Mucosa of stomach (tissue), 1 donor: ENCODE data around the gene FRRS1L.

Source experiments
- H3K27me3 ChIP-seq: one replicate; pipeline ENCODE4 v1.7.0; 2013; ENCODE audit warnings: mild to moderate bottlenecking, low read length; ENCODE audit not compliant: control insufficient read depth, insufficient read depth
- H3K36me3 ChIP-seq: one replicate; pipeline ENCODE4 v1.7.0; 2013; ENCODE audit warnings: low read length; ENCODE audit not compliant: control insufficient read depth, insufficient read depth
- H3K4me1 ChIP-seq: one replicate; pipeline ENCODE4 v1.7.0; 2013; ENCODE audit warnings: mild to moderate bottlenecking, low read length; ENCODE audit not compliant: control insufficient read depth, insufficient read depth
- H3K4me3 ChIP-seq: one replicate; pipeline ENCODE4 v1.7.0; 2013; ENCODE audit warnings: low read length
- H3K9ac ChIP-seq: one replicate; pipeline ENCODE4 v1.7.0; 2013; ENCODE audit warnings: mild to moderate bottlenecking, low read length, moderate library complexity
- H3K9me3 ChIP-seq: one replicate; pipeline ENCODE4 v1.7.0; 2013; ENCODE audit warnings: mild to moderate bottlenecking, low read length, moderate library complexity; ENCODE audit not compliant: control insufficient read depth
- donor health status: Pancreatic carcinoma.

Gene FRRS1L

DNA sequence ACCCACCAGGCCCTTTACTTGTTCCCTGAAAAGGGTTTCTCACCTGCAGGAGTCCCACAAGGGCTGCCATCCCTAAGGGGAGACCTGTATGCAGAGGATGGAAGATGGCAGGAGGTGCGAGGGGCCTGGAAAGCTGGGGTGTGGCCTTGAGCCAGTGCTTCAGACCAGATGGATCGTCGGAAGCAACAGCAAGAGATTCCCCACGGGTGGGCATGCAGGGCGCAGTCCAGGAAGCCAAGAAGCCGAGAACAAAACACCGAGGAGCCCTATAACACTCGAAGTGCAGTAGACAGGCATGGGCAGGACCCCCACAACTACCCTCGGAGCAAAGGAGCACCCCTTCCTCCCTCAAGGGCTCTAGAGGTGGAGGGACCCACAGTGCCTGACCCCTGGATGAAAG is 24.7 kb upstream of the FRRS1L start:
- Histone ChIP-seq H3K9ac (no peak overlapping the region), H3K4me3 (no peak overlapping the region), H3K27me3 (no peaks in the 10 kb centered on the region), H3K4me1 (no peaks in the 10 kb centered on the region), H3K36me3 (no peaks in the 10 kb centered on the region), H3K9me3 (no peaks in the 10 kb centered on the region)

DNA sequence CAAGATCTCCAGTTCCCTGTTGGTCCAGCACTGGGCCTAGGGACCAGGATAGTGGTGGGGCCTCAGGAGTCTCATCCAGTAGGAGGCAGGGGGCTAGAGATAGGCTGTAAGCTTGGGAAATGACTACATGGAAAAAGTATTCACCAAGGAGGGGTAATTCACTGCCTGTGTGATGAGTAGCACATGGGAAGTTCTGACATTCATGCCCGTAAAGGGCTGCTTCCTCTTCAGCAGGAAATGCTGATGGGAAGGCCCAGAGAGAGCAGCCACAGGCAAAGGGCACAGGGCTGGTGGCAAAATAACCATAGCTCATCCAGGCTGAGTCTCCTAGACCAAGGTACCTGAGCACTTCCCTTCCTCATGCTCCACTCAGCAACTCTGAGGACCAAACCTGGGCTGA is 23.1 kb upstream of the FRRS1L start:
- H3K9me3 ChIP-seq, result no peaks in the 10 kb centered on the region
- no peaks in the 10 kb centered on the region for H3K4me1 ChIP-seq
- no peaks in the 10 kb centered on the region for H3K36me3 ChIP-seq
- no peaks in the 10 kb centered on the region for H3K27me3 ChIP-seq
- no peak overlapping the region for H3K4me3 ChIP-seq
- no peak overlapping the region for H3K9ac ChIP-seq

DNA sequence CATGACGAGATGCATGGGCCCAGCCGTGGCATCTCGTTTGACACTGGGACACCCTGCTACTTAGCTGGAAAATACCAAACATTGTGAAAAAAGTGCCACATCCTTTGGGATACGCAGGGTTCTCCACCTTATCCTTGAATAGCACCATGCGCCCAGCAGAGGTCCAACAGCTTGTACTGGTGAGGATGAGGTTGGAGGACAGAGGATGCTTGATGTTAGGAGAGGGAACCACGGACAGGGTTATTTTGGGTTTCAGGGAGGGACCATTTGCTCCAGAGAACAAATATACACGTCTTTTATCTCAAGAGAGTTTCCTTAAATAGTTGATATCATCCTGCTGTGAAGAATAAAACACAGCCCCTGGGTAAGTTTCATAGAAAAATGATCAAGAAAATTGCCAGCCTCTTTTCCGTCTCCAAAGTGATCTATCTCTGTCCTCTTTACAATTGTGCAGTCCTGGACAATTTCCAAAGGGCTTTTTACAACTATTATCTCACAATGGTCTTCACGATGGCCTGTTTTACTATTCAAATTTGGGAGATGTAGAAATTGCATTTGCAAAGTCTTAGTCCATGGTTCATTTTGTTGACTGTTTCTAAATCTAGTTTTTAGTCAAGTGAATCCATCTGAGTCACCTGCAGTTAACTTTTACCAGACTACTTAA is 19.9 kb upstream of the FRRS1L start:
- H3K4me3 ChIP-seq, result no peak overlapping the region
- no peaks in the 10 kb centered on the region for H3K9me3 ChIP-seq
- no peaks in the 10 kb centered on the region for H3K27me3 ChIP-seq
- no peaks in the 10 kb centered on the region for H3K36me3 ChIP-seq
- no peaks in the 10 kb centered on the region for H3K4me1 ChIP-seq
- no peak overlapping the region for H3K9ac ChIP-seq

DNA sequence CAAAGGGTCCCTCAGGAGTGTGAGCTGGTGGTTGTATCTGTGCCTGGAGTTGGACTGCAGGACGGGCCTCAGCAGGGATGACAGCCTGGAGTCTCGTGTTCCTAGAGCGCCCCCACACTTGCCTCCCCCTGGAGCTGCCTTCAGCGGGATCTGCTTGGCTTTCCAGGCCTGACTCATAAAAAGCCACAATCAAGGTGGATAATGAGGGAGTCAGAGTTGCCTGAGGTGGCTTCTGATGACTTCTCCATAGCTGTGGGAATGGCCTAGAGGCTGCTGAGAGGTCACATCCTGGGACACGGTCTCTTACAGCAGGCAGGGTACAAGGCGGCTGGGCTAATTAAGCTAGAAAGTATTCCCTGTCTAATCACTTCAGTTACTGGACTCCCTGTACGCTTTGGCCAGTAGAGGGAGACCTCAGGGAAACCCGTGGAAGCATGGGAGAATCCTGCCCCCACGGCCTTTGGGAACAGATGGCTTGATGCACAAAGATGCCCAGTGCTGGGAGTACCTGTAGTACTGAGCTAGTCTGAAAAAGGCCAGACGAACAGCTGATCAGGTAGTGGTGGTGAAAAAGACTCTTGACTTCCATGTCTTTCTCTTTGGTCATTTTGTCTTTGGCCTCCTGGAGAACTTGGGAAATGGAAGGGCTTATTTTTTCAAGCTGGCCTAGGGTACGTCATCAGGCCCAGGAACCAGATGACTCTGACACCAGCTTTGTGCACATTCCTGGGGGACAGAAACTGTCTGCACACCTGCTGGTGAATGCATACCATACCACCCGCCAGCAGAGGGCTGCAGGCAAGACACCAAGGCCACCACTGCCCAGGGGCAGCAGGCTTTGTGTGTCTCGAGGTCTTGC is 16.1 kb upstream of the FRRS1L start:
- H3K9me3 ChIP-seq, result no peaks in the 10 kb centered on the region
- no peak overlapping the region for H3K4me3 ChIP-seq
- no peaks in the 10 kb centered on the region for H3K27me3 ChIP-seq
- no peaks in the 10 kb centered on the region for H3K4me1 ChIP-seq
- H3K9ac ChIP-seq, result no peak overlapping the region
- H3K36me3 ChIP-seq, result no peaks in the 10 kb centered on the region

DNA sequence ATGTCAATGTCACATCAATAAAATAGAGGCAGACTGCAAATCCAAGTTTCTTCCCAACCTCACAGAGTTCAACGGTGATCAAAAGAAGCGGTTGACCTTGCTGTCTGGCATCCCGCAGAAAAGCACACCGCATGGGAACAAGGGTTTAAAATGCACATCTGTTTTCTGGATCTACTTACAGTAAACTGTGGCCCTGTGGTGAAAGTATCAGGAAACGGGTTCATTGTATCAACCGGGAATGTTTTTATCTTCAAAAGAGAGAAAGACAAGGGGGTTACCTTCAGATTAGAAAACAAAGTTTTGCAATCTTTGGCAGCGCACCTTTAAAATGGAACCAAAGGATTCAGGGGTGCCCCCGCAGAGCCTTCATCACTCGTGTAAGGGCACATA is 15.5 kb upstream of the FRRS1L start:
- Histone ChIP-seq H3K9ac (no peak overlapping the region), H3K36me3 (no peaks in the 10 kb centered on the region), H3K9me3 (no peaks in the 10 kb centered on the region), H3K4me1 (no peaks in the 10 kb centered on the region), H3K27me3 (no peaks in the 10 kb centered on the region), H3K4me3 (no peak overlapping the region)

DNA sequence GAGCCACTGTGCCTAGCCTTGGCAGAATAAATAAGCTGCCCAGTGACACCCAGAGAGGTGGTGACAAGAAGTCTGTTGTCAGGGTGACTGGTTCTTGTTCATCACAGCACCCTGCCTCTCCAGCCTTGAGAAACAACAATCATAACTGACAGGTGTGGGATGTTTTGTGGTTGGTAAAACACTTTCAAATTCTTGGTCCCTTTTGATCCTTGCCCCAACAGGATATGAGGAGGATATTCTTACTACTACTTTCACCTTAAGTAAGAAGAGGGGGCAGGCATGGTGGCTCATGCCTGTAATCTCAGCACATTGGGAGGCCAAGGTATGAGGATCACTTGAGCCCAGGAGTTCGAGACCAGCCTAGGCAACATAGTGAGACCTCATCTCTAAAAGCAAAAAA is 14.2 kb upstream of the FRRS1L start:
- H3K36me3 ChIP-seq, result no peaks in the 10 kb centered on the region
- no peaks in the 10 kb centered on the region for H3K4me1 ChIP-seq
- no peak overlapping the region for H3K9ac ChIP-seq
- H3K27me3 ChIP-seq, result no peaks in the 10 kb centered on the region
- H3K9me3 ChIP-seq, result no peaks in the 10 kb centered on the region
- H3K4me3 ChIP-seq, result no peak overlapping the region

DNA sequence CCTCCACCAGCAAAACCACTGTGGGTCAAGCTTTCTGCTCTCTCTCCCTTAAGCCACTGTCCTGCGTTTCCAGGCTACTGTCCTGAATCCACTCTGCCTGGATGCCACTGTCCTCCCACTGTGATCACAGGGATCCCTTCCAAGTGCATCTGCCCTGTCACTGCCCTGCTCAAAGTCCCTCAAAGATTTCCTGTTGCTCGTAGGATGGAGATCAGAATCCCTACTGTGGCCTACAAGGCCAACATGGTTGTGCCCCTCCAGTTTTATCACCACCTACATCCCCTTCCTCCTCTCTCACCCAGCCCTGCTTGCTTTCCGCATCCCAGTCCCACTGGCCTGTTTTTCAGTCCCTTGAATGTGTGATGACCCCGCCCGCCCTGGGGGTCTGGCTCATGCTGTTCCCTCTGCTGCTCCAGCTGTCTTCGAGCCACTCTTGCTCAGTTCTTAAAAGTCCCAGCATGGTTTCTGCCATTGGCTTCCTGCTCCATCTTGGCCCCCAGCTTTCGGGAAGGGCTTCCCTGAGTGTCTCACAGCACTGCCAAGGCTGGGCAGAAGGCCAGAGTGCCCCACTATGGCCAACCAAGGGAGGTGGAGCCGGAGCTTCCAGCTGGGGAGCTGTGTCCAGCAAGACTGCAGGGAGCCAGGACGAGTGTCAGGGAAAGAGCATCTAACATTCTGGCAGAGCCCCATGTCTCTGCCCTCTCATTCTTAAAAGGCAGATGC is 12.9 kb upstream of the FRRS1L start:
- no peak overlapping the region for H3K4me3 ChIP-seq
- H3K9ac ChIP-seq, result no peak overlapping the region
- H3K36me3 ChIP-seq, result no peaks in the 10 kb centered on the region
- no peaks in the 10 kb centered on the region for H3K27me3 ChIP-seq
- H3K9me3 ChIP-seq, result no peaks in the 10 kb centered on the region
- no peaks in the 10 kb centered on the region for H3K4me1 ChIP-seq

DNA sequence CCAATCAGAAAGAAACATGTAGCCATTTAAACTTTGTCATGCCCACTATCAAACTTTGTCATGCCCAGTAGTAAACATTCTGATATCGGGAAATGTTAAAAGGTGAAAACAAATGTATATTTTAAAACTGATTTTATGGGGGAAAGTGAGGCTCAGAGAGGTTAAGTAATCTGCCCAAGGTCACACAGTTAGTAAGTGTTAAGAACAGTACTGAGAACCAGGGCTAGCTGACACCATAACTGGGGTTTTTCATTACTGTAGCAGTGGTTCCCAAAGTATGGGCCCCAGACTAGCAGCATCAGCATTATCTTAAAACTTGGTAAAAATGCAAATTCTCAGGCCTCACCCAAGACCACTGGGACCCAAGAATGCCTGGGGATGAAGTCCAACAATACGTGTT is 9.9 kb upstream of the FRRS1L start:
- Histone ChIP-seq H3K36me3 (no peaks in the 10 kb centered on the region), H3K9me3 (no peaks in the 10 kb centered on the region), H3K4me3 (no peak overlapping the region), H3K4me1 (no peaks in the 10 kb centered on the region), H3K27me3 (peaks cover 4% of the 10 kb centered on the region), H3K9ac (no peak overlapping the region)

DNA sequence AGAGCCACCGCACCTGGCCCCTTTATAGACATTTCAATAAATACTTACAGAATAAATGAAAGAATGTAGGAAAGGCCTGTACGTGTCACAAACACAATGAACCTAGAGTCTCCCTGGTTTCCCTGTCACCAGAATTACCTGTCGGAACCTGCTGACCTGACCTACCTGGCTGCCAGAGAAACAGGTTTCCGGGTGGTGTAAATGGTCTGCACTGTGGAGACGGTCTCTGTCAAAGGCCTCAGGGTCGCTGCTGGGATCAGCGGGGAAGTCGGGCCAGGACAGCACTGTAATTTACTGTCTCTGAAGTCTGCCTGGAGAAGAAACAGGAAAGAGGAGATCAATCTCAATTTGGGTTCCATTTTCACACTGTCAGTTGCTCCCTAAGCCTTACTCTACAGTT is 9.3 kb upstream of the FRRS1L start:
- H3K27me3 ChIP-seq, result peaks cover 5% of the 10 kb centered on the region
- H3K36me3 ChIP-seq, result no peaks in the 10 kb centered on the region
- no peaks in the 10 kb centered on the region for H3K9me3 ChIP-seq
- no peak overlapping the region for H3K9ac ChIP-seq
- no peaks in the 10 kb centered on the region for H3K4me1 ChIP-seq
- no peak overlapping the region for H3K4me3 ChIP-seq

DNA sequence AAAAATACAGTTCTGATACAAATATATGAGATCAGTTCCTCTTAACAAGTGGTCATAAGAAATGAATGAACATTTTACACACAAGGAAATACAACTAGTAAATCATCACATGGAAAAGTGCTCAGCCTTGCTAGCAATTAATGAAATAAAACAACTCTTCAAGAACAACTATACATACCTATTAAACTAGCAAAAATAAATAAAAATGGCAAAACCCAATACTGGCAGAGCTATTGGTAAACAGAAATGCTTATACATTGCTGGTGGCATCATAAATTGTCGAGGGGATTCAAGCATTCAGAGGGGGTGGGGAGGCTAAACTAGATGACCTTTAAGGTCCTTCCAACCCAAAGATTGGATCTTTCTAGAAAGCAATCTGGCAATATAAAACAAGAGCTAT is 5.9 kb upstream of the FRRS1L start:
- H3K9me3 ChIP-seq, result no peaks in the 10 kb centered on the region
- H3K27me3 ChIP-seq, result peaks cover 5% of the 10 kb centered on the region
- no peak overlapping the region for H3K4me3 ChIP-seq
- no peaks in the 10 kb centered on the region for H3K4me1 ChIP-seq
- H3K36me3 ChIP-seq, result no peaks in the 10 kb centered on the region
- H3K9ac ChIP-seq, result no peak overlapping the region

DNA sequence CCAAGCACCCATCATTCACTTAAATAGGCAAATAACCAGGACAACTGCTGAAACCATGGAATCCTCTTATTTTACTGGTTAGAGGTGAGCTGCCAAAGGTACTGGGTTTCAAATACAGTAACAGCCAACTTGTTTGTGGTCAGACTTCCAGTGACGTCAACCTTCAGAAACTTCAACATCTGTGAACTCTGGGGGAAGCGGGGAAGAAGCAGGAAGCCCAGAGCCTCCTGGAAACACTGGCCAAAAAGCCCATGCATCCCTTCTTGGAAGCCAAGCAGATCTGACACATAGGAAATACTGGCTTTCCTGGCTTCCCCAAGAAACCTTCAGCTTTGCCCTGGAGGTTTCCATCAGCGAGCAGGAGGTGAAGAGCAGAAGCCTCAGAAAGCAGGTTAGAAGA is 4.9 kb upstream of the FRRS1L start:
- no peaks in the 10 kb centered on the region for H3K4me1 ChIP-seq
- no peak overlapping the region for H3K4me3 ChIP-seq
- no peaks in the 10 kb centered on the region for H3K36me3 ChIP-seq
- H3K27me3 ChIP-seq, result peaks cover 14% of the 10 kb centered on the region
- H3K9ac ChIP-seq, result no peak overlapping the region
- no peaks in the 10 kb centered on the region for H3K9me3 ChIP-seq

DNA sequence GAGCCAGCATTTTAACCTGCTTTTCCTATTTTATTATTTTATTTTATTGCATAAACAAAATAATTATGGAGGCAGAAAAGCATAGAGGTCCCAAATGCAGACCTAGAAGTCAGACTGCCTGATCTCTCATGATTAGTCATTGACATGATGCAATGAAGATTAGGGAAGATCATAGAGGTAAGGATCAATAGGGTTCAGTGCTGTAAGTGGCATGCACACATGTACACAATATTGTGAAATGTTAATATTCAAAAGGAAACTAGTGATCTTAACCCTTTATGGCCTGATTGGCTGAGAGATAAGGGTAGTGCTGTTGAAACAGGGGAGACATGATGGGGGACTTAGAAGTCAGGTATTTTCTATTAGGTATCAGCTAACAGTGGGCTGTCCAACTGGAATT is 1.1 kb upstream of the FRRS1L start:
- peaks cover 25% of the 10 kb centered on the region for H3K27me3 ChIP-seq
- no peaks in the 10 kb centered on the region for H3K9me3 ChIP-seq
- H3K4me3 ChIP-seq, result no peak overlapping the region
- H3K9ac ChIP-seq, result no peak overlapping the region
- H3K4me1 ChIP-seq, result no peaks in the 10 kb centered on the region
- H3K36me3 ChIP-seq, result no peaks in the 10 kb centered on the region
